IPS DF 6.9 (cell line): ENCODE results near the gene ALOXE3.

Source experiments
- DNase-seq: peaks from one replicate; pipeline ENCODE4 v3.0.0-alpha.2; 2013; ENCODE audit warnings: low read depth, low spot score
- H3K27ac ChIP-seq: one replicate; pipeline ENCODE4 v1.5.1; 2013; ENCODE audit warnings: low read length, control low read depth
- H3K27me3 ChIP-seq: 2 replicates; pipeline ENCODE4 v1.6.1; 2013; ENCODE audit warnings: mild to moderate bottlenecking, low read length; ENCODE audit not compliant: control insufficient read depth, insufficient read depth
- H3K36me3 ChIP-seq: 2 replicates; pipeline ENCODE4 v1.6.1; 2013; ENCODE audit warnings: low read length; ENCODE audit not compliant: control insufficient read depth, insufficient read depth
- H3K4me1 ChIP-seq: 2 replicates; pipeline ENCODE4 v1.6.1; 2013; ENCODE audit warnings: low read length; ENCODE audit not compliant: control insufficient read depth, insufficient read depth
- H3K4me3 ChIP-seq: 2 replicates; pipeline ENCODE4 v1.5.1; 2013; ENCODE audit warnings: mild to moderate bottlenecking, low read length
- H3K9me3 ChIP-seq: 2 replicates; pipeline ENCODE4 v1.6.1; 2013; ENCODE audit warnings: low read length, inconsistent platforms; ENCODE audit not compliant: control insufficient read depth, insufficient read depth
- WGBS: extraction: QIAGEN DNeasy Blood & Tissue Kit; methylation state at CpG from one replicate; pipeline ENCODE4 v1.1.7; 2013; ENCODE audit warnings: mixed read lengths, missing lambda C conversion rate; ENCODE audit not compliant: insufficient read length, insufficient coverage; 5-methylcytosine and 5-hydroxymethylcytosine counted together

Gene ALOXE3

GRCh38 chr17:8160224-8160577 lies 41.9 kb upstream of the ALOXE3 start:
- DNase-seq, result no peak
- no peak overlapping the region for H3K27ac ChIP-seq
- H3K9me3 ChIP-seq, result no peaks in the 10 kb centered on the region
- peaks cover 5% of the 10 kb centered on the region for H3K4me1 ChIP-seq
- WGBS, result no CpG with 5 or more reads among the region's 4 CpGs
- H3K4me3 ChIP-seq, result no peak overlapping the region
- H3K36me3 ChIP-seq, result no peaks in the 10 kb centered on the region
- no peaks in the 10 kb centered on the region for H3K27me3 ChIP-seq

DNA sequence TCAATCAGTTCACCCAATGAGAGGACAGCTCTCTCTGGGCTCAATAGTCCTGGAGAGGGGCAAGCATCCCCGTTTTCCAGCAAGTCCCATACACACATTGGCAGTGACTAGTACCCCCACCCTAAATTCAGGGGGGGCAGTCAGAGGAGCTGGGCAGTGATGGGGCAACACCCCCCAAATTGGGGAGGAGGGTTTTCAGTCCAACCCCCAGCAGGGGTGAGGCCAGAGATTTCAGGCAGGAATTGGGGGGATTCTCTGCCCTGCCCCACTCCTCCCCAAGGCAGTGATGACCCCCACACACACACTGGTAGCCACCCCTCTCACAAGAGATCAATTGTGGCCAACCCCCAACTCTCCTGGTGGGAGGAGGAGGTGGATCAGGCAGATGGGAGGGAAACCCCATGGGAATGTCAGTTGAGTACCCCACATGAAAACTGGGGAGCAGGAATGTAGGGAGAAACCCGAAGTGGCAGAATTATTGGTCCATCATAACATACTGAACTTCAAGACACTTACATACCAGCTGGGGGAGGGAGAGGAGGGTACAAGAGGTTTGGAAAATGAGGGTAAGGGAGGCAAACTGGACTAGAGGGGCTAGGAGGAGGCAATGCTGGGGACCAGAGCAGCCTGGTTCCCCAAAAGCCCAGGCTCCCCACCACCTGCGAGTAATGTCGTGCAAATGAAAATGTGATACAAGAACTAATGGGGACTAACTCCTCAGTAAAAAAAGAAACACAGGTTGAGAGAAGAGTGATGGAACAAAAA lies 41.3 kb upstream of the ALOXE3 start:
- WGBS, result no CpG with 5 or more reads among the region's 4 CpGs

DNA sequence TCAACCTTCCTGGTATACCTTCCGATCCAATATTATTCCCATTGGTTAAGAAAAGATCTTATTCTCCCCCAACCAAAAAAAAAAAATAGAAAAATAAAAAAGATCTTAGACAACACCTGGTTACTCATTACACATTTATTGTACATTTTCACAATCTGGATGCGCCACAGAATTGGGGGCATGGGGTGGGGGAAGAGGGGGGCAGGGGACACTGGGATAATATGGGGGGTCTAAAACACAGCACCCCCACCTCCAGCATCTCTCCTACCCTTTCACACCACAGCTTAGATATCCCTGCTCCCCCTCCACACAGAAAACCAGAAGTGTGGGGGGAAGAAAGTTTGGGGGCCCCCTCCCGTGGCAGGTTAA lies 40.7 kb upstream of the ALOXE3 start:
- no peak for DNase-seq
- Histone ChIP-seq H3K27ac (no peak overlapping the region), H3K36me3 (no peaks in the 10 kb centered on the region), H3K9me3 (no peaks in the 10 kb centered on the region), H3K4me1 (peaks cover 2% of the 10 kb centered on the region; the same call in 1 of the 2 replicates), H3K4me3 (no peak overlapping the region), H3K27me3 (no peaks in the 10 kb centered on the region)
- no CpG with 5 or more reads among the region's 3 CpGs for WGBS

More for the DNA sequence above, 41.3 kb upstream of the ALOXE3 start:
- no peak overlapping the region for H3K4me3 ChIP-seq
- DNase-seq, result no peak
- H3K4me1 ChIP-seq, result peaks cover 3% of the 10 kb centered on the region; the same call in 1 of the 2 replicates
- H3K36me3 ChIP-seq, result no peaks in the 10 kb centered on the region
- no peaks in the 10 kb centered on the region for H3K27me3 ChIP-seq
- H3K9me3 ChIP-seq, result no peaks in the 10 kb centered on the region
- H3K27ac ChIP-seq, result no peak overlapping the region

DNA sequence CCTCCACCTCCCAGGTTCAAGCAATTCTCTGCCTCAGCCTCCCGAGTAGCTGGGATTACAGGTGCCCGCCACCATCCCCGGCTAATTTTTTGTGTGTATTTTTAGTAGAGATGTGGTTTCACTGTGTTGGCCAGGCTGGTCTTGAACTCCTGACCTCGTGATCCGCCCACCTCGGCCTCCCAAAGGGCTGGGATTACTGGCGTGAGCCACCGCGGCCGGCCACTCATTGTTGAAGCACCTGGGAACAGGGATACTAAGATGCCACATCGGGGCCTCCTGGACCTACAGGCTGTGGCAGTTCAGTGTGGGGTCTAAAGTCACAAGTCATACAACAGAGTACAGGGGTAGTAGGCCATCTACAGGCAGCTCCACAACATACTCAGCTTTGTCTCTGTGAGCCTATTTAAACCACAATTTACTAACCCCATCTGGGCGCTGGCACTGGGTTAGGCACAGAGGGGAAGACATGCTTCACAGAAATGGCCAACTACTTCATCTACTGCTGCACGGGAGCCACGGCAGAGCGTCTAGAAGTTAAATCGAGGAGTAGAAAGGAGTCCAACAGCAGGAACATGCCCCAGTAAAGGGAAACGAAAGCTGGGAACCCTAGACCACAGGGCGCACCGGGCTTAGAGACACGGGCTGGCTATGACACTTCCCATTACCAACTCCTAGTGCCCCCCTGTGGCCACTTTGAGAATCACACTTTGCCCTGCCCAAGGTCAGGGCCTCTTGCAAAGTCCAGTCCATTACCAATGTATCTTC lies 40.1 kb upstream of the ALOXE3 start:
- DNase-seq, result no peak
- H3K9me3 ChIP-seq, result no peaks in the 10 kb centered on the region
- H3K4me1 ChIP-seq, result peaks cover 3% of the 10 kb centered on the region; the same call in 1 of the 2 replicates
- H3K27ac ChIP-seq, result no peak overlapping the region
- H3K36me3 ChIP-seq, result no peaks in the 10 kb centered on the region
- no peak overlapping the region for H3K4me3 ChIP-seq
- H3K27me3 ChIP-seq, result no peaks in the 10 kb centered on the region
- WGBS, result no CpG with 5 or more reads among the region's 20 CpGs

- H3K9me3 ChIP-seq, result no peaks in the 10 kb centered on the region
- no CpG with 5 or more reads among the region's 59 CpGs for WGBS
- no peak overlapping the region for H3K27ac ChIP-seq
- no peaks in the 10 kb centered on the region for H3K36me3 ChIP-seq
- peak overlapping the region; percentile 78; the same call in 1 of the 2 replicates for H3K4me3 ChIP-seq
- H3K27me3 ChIP-seq, result no peaks in the 10 kb centered on the region
- DNase-seq, result peak; percentile 100
- H3K4me1 ChIP-seq, result peaks cover 5% of the 10 kb centered on the region
These were observed 38.1 kb upstream of the ALOXE3 start for GRCh38 chr17:8156246-8156992.

DNA sequence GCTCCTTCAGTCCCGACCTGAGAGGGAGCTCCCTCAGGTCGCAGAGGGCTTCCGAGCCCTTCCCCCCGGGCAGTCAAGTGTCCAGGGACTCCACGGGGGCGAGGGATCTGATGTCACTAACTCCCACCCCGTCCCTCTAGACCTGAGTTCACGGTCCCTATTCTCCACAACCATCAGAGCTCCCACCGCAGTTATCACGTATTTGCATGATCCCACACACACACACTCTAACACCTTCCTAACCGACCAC lies 37.6 kb upstream of the ALOXE3 start:
- Histone ChIP-seq H3K36me3 (no peaks in the 10 kb centered on the region), H3K9me3 (no peaks in the 10 kb centered on the region), H3K27ac (no peak overlapping the region), H3K4me1 (peaks cover 6% of the 10 kb centered on the region), H3K27me3 (no peaks in the 10 kb centered on the region), H3K4me3 (peak overlapping the region; percentile 78; the same call in 1 of the 2 replicates)
- no CpG with 5 or more reads among the region's 11 CpGs for WGBS
- DNase-seq, result no peak

DNA sequence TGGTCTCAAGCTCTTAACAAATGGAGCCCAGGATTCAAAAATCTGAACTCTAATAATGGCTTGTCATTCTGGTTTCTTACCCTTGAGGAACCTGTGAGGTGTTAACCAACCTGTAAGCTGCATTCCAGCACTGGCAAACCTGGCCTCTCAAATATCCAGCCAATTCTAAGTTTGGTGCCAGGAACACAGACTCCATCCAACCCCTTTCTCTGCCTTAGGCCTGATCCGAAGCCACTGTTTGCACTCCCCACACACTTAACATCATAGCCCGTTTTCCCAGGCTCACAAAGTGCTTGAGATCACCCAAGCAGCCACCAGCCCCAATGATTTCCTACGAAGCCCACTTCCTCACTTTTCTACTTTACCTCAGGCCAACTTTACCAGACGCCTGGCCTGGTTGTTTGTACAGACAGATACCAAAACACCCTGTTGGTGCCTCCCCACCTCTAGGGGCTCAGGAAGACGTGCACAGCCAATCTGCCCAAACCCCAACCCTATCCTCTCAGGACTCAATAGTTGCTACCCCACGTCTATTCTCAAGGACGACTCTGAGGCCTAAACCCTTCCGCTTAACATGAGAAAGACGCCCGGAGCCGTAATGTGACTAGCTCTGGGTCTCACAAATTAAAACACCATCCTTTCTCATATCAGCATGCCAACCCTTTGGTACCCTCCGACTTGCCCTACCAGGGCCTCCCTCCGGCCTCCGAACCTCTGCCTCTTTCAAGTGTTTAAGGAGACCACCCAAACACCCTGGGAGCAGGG lies 37.1 kb upstream of the ALOXE3 start:
- peaks cover 9% of the 10 kb centered on the region for H3K4me1 ChIP-seq
- no peak overlapping the region for H3K27ac ChIP-seq
- no peaks in the 10 kb centered on the region for H3K36me3 ChIP-seq
- WGBS, result no CpG with 5 or more reads among the region's 14 CpGs
- H3K4me3 ChIP-seq, result peak overlapping the region; percentile 78; the same call in 1 of the 2 replicates
- no peaks in the 10 kb centered on the region for H3K9me3 ChIP-seq
- no peaks in the 10 kb centered on the region for H3K27me3 ChIP-seq
- DNase-seq, result no peak

DNA sequence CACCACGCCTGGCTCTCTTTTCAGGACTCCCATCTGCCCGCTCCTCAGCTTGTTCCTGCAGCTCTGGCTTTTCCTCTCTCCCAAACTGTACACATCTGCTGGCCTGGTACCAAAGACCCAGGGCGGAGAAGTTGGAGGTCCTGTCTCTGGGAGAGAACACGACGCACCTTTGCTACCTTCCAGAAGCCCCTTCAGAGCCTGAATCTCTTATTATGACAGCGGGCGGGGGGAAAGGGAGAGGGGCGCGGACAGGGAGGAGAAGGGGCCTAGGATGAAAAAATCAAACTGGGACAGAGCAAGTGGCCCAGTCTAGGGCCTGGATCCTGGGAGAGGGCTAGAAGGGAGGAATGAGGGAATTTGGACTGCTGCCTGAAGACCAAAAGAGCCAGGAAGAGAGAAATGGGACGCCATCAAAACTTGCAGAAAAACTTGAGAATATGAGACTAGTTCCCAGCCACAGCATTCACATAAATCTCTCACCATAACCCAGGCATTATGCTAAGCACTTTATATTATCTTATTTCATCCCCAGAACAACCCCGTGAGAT lies 36.4 kb upstream of the ALOXE3 start:
- peaks cover 9% of the 10 kb centered on the region for H3K4me1 ChIP-seq
- no peaks in the 10 kb centered on the region for H3K27me3 ChIP-seq
- no peaks in the 10 kb centered on the region for H3K9me3 ChIP-seq
- H3K27ac ChIP-seq, result no peak overlapping the region
- H3K36me3 ChIP-seq, result peaks cover 2% of the 10 kb centered on the region
- peak overlapping the region; percentile 27; the same call in 1 of the 2 replicates for H3K4me3 ChIP-seq
- DNase-seq, result no peak
- no CpG with 5 or more reads among the region's 11 CpGs for WGBS

GRCh38 chr17:8153957-8154607 lies 35.8 kb upstream of the ALOXE3 start:
- no peak for DNase-seq
- H3K4me3 ChIP-seq, result peak overlapping the region; percentile 27; the same call in 1 of the 2 replicates
- no CpG with 5 or more reads among the region's 22 CpGs for WGBS
- H3K9me3 ChIP-seq, result no peaks in the 10 kb centered on the region
- peaks cover 9% of the 10 kb centered on the region for H3K4me1 ChIP-seq
- no peaks in the 10 kb centered on the region for H3K27me3 ChIP-seq
- peaks cover 7% of the 10 kb centered on the region for H3K36me3 ChIP-seq
- H3K27ac ChIP-seq, result no peak overlapping the region
